Sigmoid colon (tissue), 7 donors: ENCODE data around the gene SHISA6. TPM values are rescaled to one million over a fixed set of nuclear protein-coding genes. Genes with fewer than 3 reads are reported as not detected.

Experiments
- DNase-seq: peaks from one replicate; pipeline ENCODE4 v3.0.0-alpha.2; 2019
- H3K27ac ChIP-seq, 4 donors: fragments of 200-600 bp; sonication (generic); one replicate each; pipeline ENCODE4 v1.5.1; 2016 to 2019; ENCODE audit warnings: mild to moderate bottlenecking in 1 of 4
- H3K27me3 ChIP-seq, 3 donors: fragments of 200-600 bp; sonication (generic); one replicate each; pipeline ENCODE4 v1.5.1; 2019; ENCODE audit warnings: mild to moderate bottlenecking in 1 of 3
- H3K36me3 ChIP-seq, 4 donors: fragments of 200-600 bp; sonication (generic); one replicate each; pipeline ENCODE4 v1.5.1; 2016 to 2019
- H3K4me1 ChIP-seq, 4 donors: fragments of 200-600 bp; sonication (generic); one replicate each; pipeline ENCODE4 v1.5.1; 2017 to 2019
- H3K4me3 ChIP-seq, 4 donors: fragments of 200-600 bp; sonication (generic); one replicate each; pipeline ENCODE4 v1.5.1; 2017 to 2019; ENCODE audit warnings: mild to moderate bottlenecking in 2 of 4, moderate library complexity in 1 of 4
- H3K9me3 ChIP-seq, 4 donors: fragments of 200-600 bp in 3 of 4; sonication (generic) in 3 of 4; one replicate each; pipeline versions ENCODE4 v1.5.1 to v1.6.1; 2013 to 2019
- EP300 ChIP-seq, 4 donors: sonication (generic); formaldehyde crosslinking; IDR thresholded peaks; one replicate each; pipeline ENCODE4 v1.6.1; 2017; ENCODE audit warnings: antibody characterized with exemption in 4 of 4
- POLR2A ChIP-seq, 2 donors: fragments of 450-650 bp; IDR thresholded peaks; one replicate each; pipeline ENCODE4 v1.6.1; 2016; ENCODE audit warnings: antibody characterized with exemption in 2 of 2, mild to moderate bottlenecking in 2 of 2, moderate library complexity in 2 of 2
- POLR2AphosphoS5 ChIP-seq, 4 donors: sonication (generic); formaldehyde crosslinking; IDR thresholded peaks; one replicate each; pipeline ENCODE4 v1.6.1; 2017; ENCODE audit warnings: antibody characterized with exemption in 4 of 4
- WGBS, 2 donors: extraction: QIAGEN DNeasy Blood & Tissue Kit; methylation state at CpG; one replicate each; pipeline ENCODE4 v1.1.7; 2013; 5-methylcytosine and 5-hydroxymethylcytosine counted together
- intact Hi-C: fragments of 100-400 bp; cut with DNase I; formaldehyde crosslinking; loops from one replicate; pipeline ENCODE4 v1.15.1; 2023
- polyA plus RNA-seq, 3 donors: library from polyadenylated mRNA; stranded (reverse); fragments of 200-250 nt; gene quantifications; one replicate each; pipeline ENCODE4 v1.2.3, GENCODE V29; 2013
- total RNA-seq, 4 donors: library from RNA; depleted of rRNA; stranded (reverse); fragments of >200 nt; gene quantifications; one replicate each; pipeline ENCODE4 v1.1.0, GENCODE V29; 2016
- TF ChIP-seq, protein P1 (sequence below), 4 experiments: fragments of 450-650 bp in 3 of 4; fragments of 200-600 bp in 1 of 4; IDR thresholded peaks; one replicate each; pipeline ENCODE4 v1.5.1; 2016 to 2019; ENCODE audit warnings: antibody characterized with exemption in 4 of 4, mild to moderate bottlenecking in 3 of 4, moderate library complexity in 2 of 4
- donor health status: healthy with polysubstance abuse.
- donor health status: Bipolar disorder and iron deficiency.
- donor health status: healthy.

Gene SHISA6
- total and polyA plus RNA-seq, 7 donors, result under 0.01 to 1.1 (median 0.38) TPM; not detected in 1

DNA sequence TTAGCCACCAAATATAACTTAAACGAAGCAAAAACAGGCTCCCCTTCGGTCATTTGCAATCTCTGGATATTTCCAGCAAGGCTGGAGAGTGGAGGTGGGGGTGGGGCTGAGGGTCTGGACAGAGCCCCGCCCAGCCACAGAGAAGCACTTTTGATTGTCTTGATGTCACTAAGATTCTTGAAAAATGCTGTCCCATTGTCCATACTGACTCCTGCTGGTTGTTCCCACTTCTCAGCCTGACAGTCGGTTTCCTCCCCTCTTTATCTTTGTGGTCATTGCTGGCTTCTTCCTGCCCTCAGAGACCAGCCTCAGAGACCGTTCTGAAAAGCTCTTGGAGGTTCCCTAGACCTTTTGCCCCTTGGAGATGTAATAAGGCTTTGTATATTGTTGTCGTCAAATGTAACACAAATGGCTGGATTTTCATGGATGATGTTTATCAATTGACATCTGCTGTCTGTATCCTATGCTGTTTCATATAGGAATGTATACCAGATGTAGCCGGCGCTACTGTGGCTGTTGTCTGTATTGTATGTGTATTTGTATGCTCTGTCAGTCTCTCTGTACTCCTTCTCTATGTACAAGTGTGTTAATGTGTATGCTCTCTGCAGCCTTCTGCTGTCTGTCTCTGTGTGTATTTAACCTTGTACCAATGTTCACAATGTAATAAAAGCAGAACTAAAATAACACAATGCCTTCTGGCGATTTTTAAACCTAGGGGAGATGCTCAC, 262.5 kb downstream of the SHISA6 start:
- H3K4me1 ChIP-seq, result no peaks in the 10 kb centered on the region
- TF ChIP-seq POLR2A (IDR thresholded peaks at IDR 0.05) (no peak), EP300 (IDR thresholded peaks at IDR 0.05) (no peak), POLR2AphosphoS5 (IDR thresholded peaks at IDR 0.05) (no peak)
- TF ChIP-seq, protein P1, sequence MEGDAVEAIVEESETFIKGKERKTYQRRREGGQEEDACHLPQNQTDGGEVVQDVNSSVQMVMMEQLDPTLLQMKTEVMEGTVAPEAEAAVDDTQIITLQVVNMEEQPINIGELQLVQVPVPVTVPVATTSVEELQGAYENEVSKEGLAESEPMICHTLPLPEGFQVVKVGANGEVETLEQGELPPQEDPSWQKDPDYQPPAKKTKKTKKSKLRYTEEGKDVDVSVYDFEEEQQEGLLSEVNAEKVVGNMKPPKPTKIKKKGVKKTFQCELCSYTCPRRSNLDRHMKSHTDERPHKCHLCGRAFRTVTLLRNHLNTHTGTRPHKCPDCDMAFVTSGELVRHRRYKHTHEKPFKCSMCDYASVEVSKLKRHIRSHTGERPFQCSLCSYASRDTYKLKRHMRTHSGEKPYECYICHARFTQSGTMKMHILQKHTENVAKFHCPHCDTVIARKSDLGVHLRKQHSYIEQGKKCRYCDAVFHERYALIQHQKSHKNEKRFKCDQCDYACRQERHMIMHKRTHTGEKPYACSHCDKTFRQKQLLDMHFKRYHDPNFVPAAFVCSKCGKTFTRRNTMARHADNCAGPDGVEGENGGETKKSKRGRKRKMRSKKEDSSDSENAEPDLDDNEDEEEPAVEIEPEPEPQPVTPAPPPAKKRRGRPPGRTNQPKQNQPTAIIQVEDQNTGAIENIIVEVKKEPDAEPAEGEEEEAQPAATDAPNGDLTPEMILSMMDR (IDR thresholded peaks at IDR 0.05), result no peak

DNA sequence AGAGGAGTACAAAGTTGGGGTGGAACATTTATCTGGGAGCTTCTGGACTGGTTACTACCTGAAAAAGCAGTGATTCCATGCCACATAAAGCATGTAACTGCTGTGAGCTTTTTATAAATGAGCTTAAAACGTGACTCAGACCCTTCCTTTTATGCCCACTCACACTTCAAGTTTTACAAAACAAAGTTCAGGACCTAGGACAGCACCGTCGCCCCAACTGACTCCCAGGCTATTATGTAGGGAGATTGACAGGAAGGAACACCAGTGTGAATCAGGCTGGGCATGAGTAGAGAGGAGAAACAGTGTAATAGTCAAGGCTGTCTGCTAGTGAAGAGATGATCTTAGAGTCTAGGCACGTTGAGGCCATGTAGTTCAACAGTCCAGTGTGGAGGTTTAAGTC, 265.6 kb downstream of the SHISA6 start:
- DNase-seq, result no peak
- WGBS, 2 donors, result 7 to 9% methylated on average over 4 of the region's 4 CpGs

More for the DNA sequence above, 262.5 kb downstream of the SHISA6 start:
- no peak for DNase-seq
- Histone ChIP-seq H3K27ac (no peak overlapping the region), H3K4me3 (no peak overlapping the region), H3K9me3 (peaks cover 0 to under 1% (median 0%) of the 10 kb centered on the region in 4 donors), H3K27me3 (no peaks in the 10 kb centered on the region), H3K36me3 (no peaks in the 10 kb centered on the region)
- intact Hi-C loops, result no loop called here
- 67 to 68% methylated on average over 9 of the region's 9 CpGs for WGBS, 2 donors

GRCh38 chr17:11511696-11512095, 270.7 kb downstream of the SHISA6 start:
- 10 to 48% methylated on average over 4 of the region's 4 CpGs for WGBS, 2 donors
- intact Hi-C loops, result no loop called here
- H3K4me1 ChIP-seq, result no peaks in the 10 kb centered on the region

More for the DNA sequence above, 265.6 kb downstream of the SHISA6 start:
- H3K27ac ChIP-seq, result no peak overlapping the region
- H3K36me3 ChIP-seq, result no peaks in the 10 kb centered on the region
- no peaks in the 10 kb centered on the region for H3K27me3 ChIP-seq
- intact Hi-C loops, result no loop called here
- peaks cover 0 to 5% (median 0%) of the 10 kb centered on the region in 4 donors for H3K9me3 ChIP-seq
- H3K4me3 ChIP-seq, result no peak overlapping the region
- H3K4me1 ChIP-seq, result no peaks in the 10 kb centered on the region
- TF ChIP-seq, protein P1 (IDR thresholded peaks at IDR 0.05), result no peak
- TF ChIP-seq POLR2A (IDR thresholded peaks at IDR 0.05) (no peak), EP300 (IDR thresholded peaks at IDR 0.05) (no peak), POLR2AphosphoS5 (IDR thresholded peaks at IDR 0.05) (no peak)

GRCh38 chr17:11514565-11514964, 273.6 kb downstream of the SHISA6 start:
- Histone ChIP-seq H3K4me3 (no peak overlapping the region), H3K27ac (no peak overlapping the region), H3K4me1 (no peaks in the 10 kb centered on the region), H3K27me3 (no peaks in the 10 kb centered on the region), H3K36me3 (no peaks in the 10 kb centered on the region), H3K9me3 (no peaks in the 10 kb centered on the region)
- WGBS, 2 donors, result 69 to 73% methylated on average over 2 of the region's 2 CpGs
- no peak for DNase-seq
- intact Hi-C loops, result no loop called here
- TF ChIP-seq POLR2A (IDR thresholded peaks at IDR 0.05) (no peak), POLR2AphosphoS5 (IDR thresholded peaks at IDR 0.05) (no peak), EP300 (IDR thresholded peaks at IDR 0.05) (no peak)
- TF ChIP-seq, protein P1 (IDR thresholded peaks at IDR 0.05), result no peak

More at GRCh38 chr17:11511696-11512095, 270.7 kb downstream of the SHISA6 start:
- no peak for DNase-seq
- H3K36me3 ChIP-seq, result no peaks in the 10 kb centered on the region
- H3K27ac ChIP-seq, result no peak overlapping the region
- TF ChIP-seq POLR2A (IDR thresholded peaks at IDR 0.05) (no peak), EP300 (IDR thresholded peaks at IDR 0.05) (no peak), POLR2AphosphoS5 (IDR thresholded peaks at IDR 0.05) (no peak)
- TF ChIP-seq, protein P1 (IDR thresholded peaks at IDR 0.05), result no peak
- no peak overlapping the region for H3K4me3 ChIP-seq
- peaks cover 0 to 5% (median 0%) of the 10 kb centered on the region in 4 donors for H3K9me3 ChIP-seq
- no peaks in the 10 kb centered on the region for H3K27me3 ChIP-seq
